ENCODE data around the gene VEPH1. TPM values are rescaled to one million over a fixed set of nuclear protein-coding genes. Genes with fewer than 3 reads are reported as not detected.

Gene VEPH1
- total RNA-seq, 1 donor from 2014 or later: 0.16 TPM

DNA sequence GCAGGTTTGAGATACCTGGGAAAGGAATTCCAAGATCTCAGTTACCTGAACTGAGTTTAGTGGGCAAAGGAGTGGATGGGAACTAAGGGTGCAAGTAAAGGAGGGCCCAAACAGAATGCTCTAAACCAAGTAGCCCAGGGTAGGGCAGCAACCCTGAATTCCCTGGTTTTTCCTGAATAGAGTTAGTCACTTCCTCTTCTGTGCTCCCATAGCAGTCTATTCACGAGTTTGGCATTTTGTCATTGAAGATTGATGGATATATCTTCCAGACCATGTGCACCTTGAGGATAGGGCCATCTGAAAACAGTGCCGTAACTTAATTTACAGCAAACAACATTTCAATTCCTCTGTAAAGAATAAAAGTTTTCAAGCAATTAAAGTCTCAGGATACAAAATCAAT, 85.1 kb downstream of the VEPH1 start:
- no peak overlapping the region for H3K4me3 ChIP-seq
- H3K27me3 ChIP-seq (ENCODE audit: low read depth): no peaks in the 10 kb centered on the region
- intact Hi-C loops (cut with micrococcal nuclease): no loop called here
- no peak for DNase-seq
- no peaks in the 10 kb centered on the region for H3K36me3 ChIP-seq
- no peaks in the 10 kb centered on the region for H3K9me3 ChIP-seq (replicated peaks)
- no peak overlapping the region for H3K27ac ChIP-seq (replicated peaks)
- no peaks in the 10 kb centered on the region for H3K4me1 ChIP-seq
- TF ChIP-seq, protein P1, sequence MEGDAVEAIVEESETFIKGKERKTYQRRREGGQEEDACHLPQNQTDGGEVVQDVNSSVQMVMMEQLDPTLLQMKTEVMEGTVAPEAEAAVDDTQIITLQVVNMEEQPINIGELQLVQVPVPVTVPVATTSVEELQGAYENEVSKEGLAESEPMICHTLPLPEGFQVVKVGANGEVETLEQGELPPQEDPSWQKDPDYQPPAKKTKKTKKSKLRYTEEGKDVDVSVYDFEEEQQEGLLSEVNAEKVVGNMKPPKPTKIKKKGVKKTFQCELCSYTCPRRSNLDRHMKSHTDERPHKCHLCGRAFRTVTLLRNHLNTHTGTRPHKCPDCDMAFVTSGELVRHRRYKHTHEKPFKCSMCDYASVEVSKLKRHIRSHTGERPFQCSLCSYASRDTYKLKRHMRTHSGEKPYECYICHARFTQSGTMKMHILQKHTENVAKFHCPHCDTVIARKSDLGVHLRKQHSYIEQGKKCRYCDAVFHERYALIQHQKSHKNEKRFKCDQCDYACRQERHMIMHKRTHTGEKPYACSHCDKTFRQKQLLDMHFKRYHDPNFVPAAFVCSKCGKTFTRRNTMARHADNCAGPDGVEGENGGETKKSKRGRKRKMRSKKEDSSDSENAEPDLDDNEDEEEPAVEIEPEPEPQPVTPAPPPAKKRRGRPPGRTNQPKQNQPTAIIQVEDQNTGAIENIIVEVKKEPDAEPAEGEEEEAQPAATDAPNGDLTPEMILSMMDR (IDR thresholded peaks at IDR 0.05; ENCODE audit: borderline replicate concordance): no peak

DNA sequence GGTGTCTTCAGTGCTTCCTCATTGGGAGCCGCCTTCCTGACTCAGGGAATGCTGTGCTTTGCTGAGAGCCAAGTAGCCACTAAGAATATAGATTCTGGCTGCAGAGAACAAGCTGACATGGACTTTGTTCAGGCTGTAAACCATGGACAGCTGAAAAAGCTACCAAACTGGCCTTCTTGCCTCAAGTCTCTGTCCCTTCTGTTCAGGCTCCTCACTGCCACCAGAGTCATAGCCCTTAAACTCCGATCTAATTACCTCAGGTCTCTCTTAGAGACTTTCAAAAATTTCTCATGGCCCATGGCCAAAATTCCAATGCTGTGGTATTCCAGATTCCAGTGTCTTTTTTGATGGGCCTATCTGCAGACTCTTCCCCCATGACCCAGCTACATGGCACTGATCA, 86.0 kb downstream of the VEPH1 start:
- Histone ChIP-seq H3K27ac (replicated peaks) (no peak overlapping the region), H3K27me3 (ENCODE audit: low read depth) (no peaks in the 10 kb centered on the region), H3K9me3 (replicated peaks) (no peaks in the 10 kb centered on the region), H3K4me1 (no peaks in the 10 kb centered on the region), H3K36me3 (no peaks in the 10 kb centered on the region), H3K4me3 (no peak overlapping the region)
- DNase-seq: no peak
- TF ChIP-seq, protein P1 (IDR thresholded peaks at IDR 0.05; ENCODE audit: borderline replicate concordance): no peak
- intact Hi-C loops (cut with micrococcal nuclease): no loop called here

DNA sequence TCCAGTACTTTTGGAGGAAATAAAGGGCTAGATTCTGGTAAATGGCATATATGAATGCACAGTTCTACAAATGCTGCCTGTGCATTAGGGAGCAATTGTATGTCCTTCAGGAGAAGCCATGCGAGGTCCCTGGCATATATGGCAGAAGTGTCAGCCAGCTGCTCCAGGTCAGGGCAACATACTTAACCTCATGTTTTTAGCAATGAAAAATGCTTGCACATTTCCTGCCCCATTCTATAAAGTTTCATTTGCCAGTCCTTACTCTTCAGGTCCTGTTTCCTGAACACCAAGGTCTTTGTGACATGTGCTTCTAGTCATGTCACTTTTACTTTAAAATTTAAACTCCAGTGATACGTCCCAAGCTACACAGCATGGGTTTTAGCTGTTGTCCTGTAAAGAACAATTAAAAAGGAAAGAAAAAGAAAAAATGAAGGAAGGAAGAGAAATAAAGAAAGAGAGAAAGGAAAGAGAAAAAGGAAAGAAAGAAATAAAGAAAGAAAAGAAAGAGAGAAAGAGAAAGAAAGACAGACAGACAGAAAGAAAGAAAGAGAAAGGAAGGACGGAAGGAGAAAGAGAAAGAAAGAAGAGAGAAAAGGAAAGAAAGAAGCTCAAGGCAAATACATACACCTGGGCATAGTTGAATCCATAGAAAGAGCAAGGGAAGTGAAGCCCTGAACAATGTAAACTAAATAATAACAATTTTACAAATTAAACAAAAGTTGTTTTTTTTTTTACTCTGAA, 86.7 kb downstream of the VEPH1 start:
- H3K36me3 ChIP-seq: no peaks in the 10 kb centered on the region
- DNase-seq: no peak
- H3K9me3 ChIP-seq (replicated peaks): no peaks in the 10 kb centered on the region
- no peaks in the 10 kb centered on the region for H3K4me1 ChIP-seq
- intact Hi-C loops (cut with micrococcal nuclease): no loop called here
- no peak overlapping the region for H3K4me3 ChIP-seq
- H3K27me3 ChIP-seq (ENCODE audit: low read depth): no peaks in the 10 kb centered on the region
- no peak overlapping the region for H3K27ac ChIP-seq (replicated peaks)
- TF ChIP-seq, protein P1 (IDR thresholded peaks at IDR 0.05; ENCODE audit: borderline replicate concordance): no peak

DNA sequence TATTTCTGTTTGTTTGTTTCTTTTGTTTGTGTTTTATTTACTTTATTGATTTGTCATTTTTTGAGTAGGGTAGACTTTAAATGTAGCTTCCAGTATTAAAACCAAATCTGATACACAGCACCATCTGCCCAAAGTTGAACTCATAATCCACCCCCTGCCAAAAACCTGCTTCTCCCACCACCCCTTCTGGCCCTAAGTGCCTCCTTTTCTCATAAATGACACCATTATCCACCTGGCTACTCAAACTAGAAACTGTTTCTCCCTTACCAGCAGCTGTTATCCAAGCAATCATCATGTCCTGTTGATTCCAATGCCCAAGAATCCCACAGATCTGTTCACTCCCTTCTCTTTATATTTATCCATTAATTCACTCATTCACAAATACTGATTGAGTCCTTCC, 88.4 kb downstream of the VEPH1 start:
- no peak for DNase-seq
- Histone ChIP-seq H3K4me3 (no peak overlapping the region), H3K27me3 (ENCODE audit: low read depth) (no peaks in the 10 kb centered on the region), H3K27ac (replicated peaks) (no peak overlapping the region), H3K9me3 (replicated peaks) (no peaks in the 10 kb centered on the region), H3K4me1 (no peaks in the 10 kb centered on the region), H3K36me3 (no peaks in the 10 kb centered on the region)
- intact Hi-C loops (cut with micrococcal nuclease): no loop called here
- TF ChIP-seq, protein P1 (IDR thresholded peaks at IDR 0.05; ENCODE audit: borderline replicate concordance): no peak

DNA sequence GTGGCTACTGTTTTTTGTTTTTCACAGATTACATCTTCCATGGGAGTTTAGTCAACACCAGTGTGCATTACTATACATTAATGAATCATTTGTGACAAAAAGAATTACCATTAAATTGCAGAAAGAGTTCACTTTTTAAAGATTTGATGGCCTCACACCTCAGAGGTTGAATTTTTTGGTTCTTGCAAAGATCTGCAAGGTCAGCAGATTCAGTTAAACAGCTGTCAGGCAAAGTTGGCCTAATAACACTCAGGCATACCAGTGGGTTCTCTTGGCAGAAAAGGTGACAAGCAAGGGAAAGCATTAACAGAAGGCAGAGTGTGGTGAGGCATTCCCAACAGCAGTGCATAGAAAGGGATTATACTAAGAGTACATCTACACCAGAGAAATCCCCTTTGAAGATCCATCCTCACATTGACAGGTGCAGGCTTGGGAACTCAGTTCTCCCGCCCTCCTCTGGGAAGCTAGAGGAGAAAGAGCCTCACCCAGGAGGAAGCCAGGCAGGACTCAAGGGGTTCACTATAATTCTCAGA, 90.8 kb downstream of the VEPH1 start:
- no peak overlapping the region for H3K4me3 ChIP-seq
- no peaks in the 10 kb centered on the region for H3K27me3 ChIP-seq (ENCODE audit: low read depth)
- TF ChIP-seq, protein P1 (IDR thresholded peaks at IDR 0.05; ENCODE audit: borderline replicate concordance): no peak
- intact Hi-C loops (cut with micrococcal nuclease): no loop called here
- no peaks in the 10 kb centered on the region for H3K9me3 ChIP-seq (replicated peaks)
- H3K36me3 ChIP-seq: no peaks in the 10 kb centered on the region
- no peak for DNase-seq
- no peaks in the 10 kb centered on the region for H3K4me1 ChIP-seq
- H3K27ac ChIP-seq (replicated peaks): no peak overlapping the region
